IMR-90 (cell line): Measurements from ENCODE around the gene MBTPS1. TPM values are rescaled to one million over a fixed set of nuclear protein-coding genes. Genes with fewer than 3 reads are reported as not detected.

ENCODE experiments used
- ATAC-seq: fragments of 200-7000 bp; cut with Tn5 transposase; 2 replicates; pipeline ENCODE4 v1.9.1; 2020; ENCODE audit warnings: low read depth, mild to moderate bottlenecking, moderate library complexity
- BruUV-seq: library from RNA; stranded (reverse); fragments of 400-500 nt; replicated peaks from 2 replicates; lab custom pipeline; 2021; lab: Mats Ljungman, UMichigan
- CTCF ChIA-PET: fragments of 300-600 bp; formaldehyde crosslinking; extraction: SDS; loops from one replicate; lab custom pipeline; 2021; ENCODE audit warnings: antibody characterized with exemption; lab: Yijun Ruan, JAX
- POLR2A ChIA-PET: fragments of 300-600 bp; sonication (Branson Sonifier 250); formaldehyde crosslinking; loops from one replicate; lab custom pipeline; 2022; ENCODE audit warnings: antibody characterized with exemption; ENCODE audit not compliant: unreplicated experiment; lab: Charles Lee
- DNase-seq: peaks from one replicate; pipeline ENCODE4 v3.0.0; 2013
- H2AFZ ChIP-seq: replicated peaks from 2 replicates; pipeline ENCODE3; 2013; ENCODE audit warnings: low read length, mild to moderate bottlenecking; ENCODE audit not compliant: poor library complexity
- H2AK5ac ChIP-seq: 2 replicates; pipeline ENCODE4 v1.6.1; 2013; ENCODE audit warnings: low read depth, low read length, inconsistent platforms
- H2AK9ac ChIP-seq: replicated peaks from 2 replicates; pipeline ENCODE3; 2013; ENCODE audit warnings: mild to moderate bottlenecking, low read depth, low read length, moderate library complexity; ENCODE audit not compliant: poor library complexity
- H2BK120ac ChIP-seq: 2 replicates; pipeline ENCODE4 v1.6.1; 2013; ENCODE audit warnings: low read depth, low read length, inconsistent platforms
- H2BK15ac ChIP-seq: 3 replicates; pipeline ENCODE4 v1.6.1; 2013; ENCODE audit warnings: low read depth, low read length, inconsistent platforms
- H2BK20ac ChIP-seq: 2 replicates; pipeline ENCODE4 v1.6.1; 2013; ENCODE audit warnings: low read depth, mild to moderate bottlenecking, inconsistent platforms, low read length, moderate library complexity
- H2BK5ac ChIP-seq: 2 replicates; pipeline ENCODE4 v1.6.1; 2013; ENCODE audit warnings: mild to moderate bottlenecking, low read depth, low read length, inconsistent platforms; ENCODE audit not compliant: poor library complexity, severe bottlenecking
- H3K14ac ChIP-seq: replicated peaks from 2 replicates; pipeline ENCODE4 v1.6.1; 2013; ENCODE audit warnings: low read depth, low read length, inconsistent platforms
- H3K18ac ChIP-seq: 2 replicates; pipeline ENCODE4 v1.6.1; 2013; ENCODE audit warnings: low read depth, low read length, control low read depth
- H3K23ac ChIP-seq: 2 replicates; pipeline ENCODE4 v1.6.1; 2013; ENCODE audit warnings: low read depth, low read length, inconsistent platforms
- H3K27ac ChIP-seq: 2 replicates; pipeline ENCODE4 v1.5.1; 2013; ENCODE audit warnings: mild to moderate bottlenecking, control low read depth, low read length; ENCODE audit not compliant: insufficient read depth
- H3K27me3 ChIP-seq: 2 replicates; pipeline ENCODE4 v1.6.1; 2013; ENCODE audit warnings: low read length; ENCODE audit not compliant: control insufficient read depth, insufficient read depth
- H3K36me3 ChIP-seq: 2 replicates; pipeline ENCODE4 v1.6.1; 2013; ENCODE audit warnings: low read length, mixed read lengths; ENCODE audit not compliant: control insufficient read depth, insufficient read depth
- H3K4ac ChIP-seq: 2 replicates; pipeline ENCODE4 v1.6.1; 2013; ENCODE audit warnings: low read depth, low read length, inconsistent platforms
- H3K4me1 ChIP-seq: 2 replicates; pipeline ENCODE4 v1.6.1; 2013; ENCODE audit warnings: low read length, mixed read lengths; ENCODE audit not compliant: control insufficient read depth, insufficient read depth
- H3K4me2 ChIP-seq: 2 replicates; pipeline ENCODE4 v1.6.1; 2013; ENCODE audit warnings: low read depth, mild to moderate bottlenecking, control low read depth, low read length, moderate library complexity
- H3K4me3 ChIP-seq: 2 replicates; pipeline ENCODE4 v1.5.1; 2013; ENCODE audit warnings: low read depth, mild to moderate bottlenecking, control low read depth, low read length, moderate library complexity; ENCODE audit not compliant: insufficient read depth
- H3K56ac ChIP-seq: 2 replicates; pipeline ENCODE4 v1.6.1; 2013; ENCODE audit warnings: low read length, inconsistent platforms; ENCODE audit not compliant: insufficient read depth; ENCODE audit errors: extremely low read depth
- H3K79me1 ChIP-seq, 2 experiments: 2 replicates each; pipeline ENCODE4 v1.6.1; 2013; ENCODE audit warnings: low read length in 2 of 2, inconsistent platforms in 1 of 2, low read depth in 1 of 2
- H3K9ac ChIP-seq: 2 replicates; pipeline ENCODE4 v1.6.1; 2013; ENCODE audit warnings: low read depth, low read length, control low read depth
- H3K9me1 ChIP-seq: 2 replicates; pipeline ENCODE4 v1.6.1; 2013; ENCODE audit warnings: low read length, inconsistent platforms; ENCODE audit not compliant: insufficient read depth
- H3K9me3 ChIP-seq: 2 replicates; pipeline ENCODE4 v1.6.1; 2013; ENCODE audit warnings: low read length; ENCODE audit not compliant: control insufficient read depth, insufficient read depth
- H4K20me1 ChIP-seq: 2 replicates; pipeline ENCODE4 v1.6.1; 2013; ENCODE audit warnings: low read length, inconsistent platforms; ENCODE audit not compliant: insufficient read depth
- H4K5ac ChIP-seq: 2 replicates; pipeline ENCODE4 v1.6.1; 2013; ENCODE audit warnings: mild to moderate bottlenecking, low read depth, low read length, control low read depth
- H4K8ac ChIP-seq, 2 experiments: 2 replicates each; pipeline ENCODE4 v1.6.1; 2013; ENCODE audit warnings: low read depth in 2 of 2, low read length in 2 of 2, control low read depth in 1 of 2, inconsistent platforms in 1 of 2
- H4K91ac ChIP-seq: 2 replicates; pipeline ENCODE4 v1.6.1; 2013; ENCODE audit warnings: low read depth, low read length, inconsistent platforms; ENCODE audit not compliant: insufficient read depth
- BHLHE40 ChIP-seq: fragments of 150-350 bp; IDR thresholded peaks from 2 replicates; pipeline ENCODE4 v1.6.1; 2016; ENCODE audit warnings: mild to moderate bottlenecking, low read depth, low read length
- CEBPB ChIP-seq: IDR thresholded peaks from 2 replicates; pipeline ENCODE4 v1.6.1; 2012; ENCODE audit warnings: low read depth, low read length, improper control_type of control experiment
- CHD1 ChIP-seq: IDR thresholded peaks from 2 replicates; pipeline ENCODE4 v1.6.1; 2012; ENCODE audit warnings: low read depth, low read length, improper control_type of control experiment
- CTCF ChIP-seq: conservative IDR thresholded peaks from 2 replicates; pipeline ENCODE4 v1.5.1; 2012; ENCODE audit warnings: mild to moderate bottlenecking, low read depth, low read length, improper control_type of control experiment
- ELK1 ChIP-seq: fragments of 150-350 bp; IDR thresholded peaks from 2 replicates; pipeline ENCODE4 v1.6.1; 2016; ENCODE audit warnings: low read depth, mild to moderate bottlenecking, low read length, moderate library complexity, borderline replicate concordance
- FOS ChIP-seq: fragments of 150-350 bp; IDR thresholded peaks from 2 replicates; pipeline ENCODE4 v1.6.1; 2016; ENCODE audit warnings: low read depth, low read length
- MAFK ChIP-seq: IDR thresholded peaks from 2 replicates; pipeline ENCODE4 v1.6.1; 2012; ENCODE audit warnings: low read depth, low read length, improper control_type of control experiment
- MAZ ChIP-seq: IDR thresholded peaks from 2 replicates; pipeline ENCODE4 v1.6.1; 2012; ENCODE audit warnings: low read depth, mild to moderate bottlenecking, low read length, improper control_type of control experiment, moderate library complexity, borderline replicate concordance
- MXI1 ChIP-seq: IDR thresholded peaks from 2 replicates; pipeline ENCODE4 v1.6.1; 2012; ENCODE audit warnings: low read depth, mild to moderate bottlenecking, low read length, moderate library complexity, borderline replicate concordance
- NFE2L2 ChIP-seq: fragments of 150-350 bp; IDR thresholded peaks from 2 replicates; pipeline ENCODE4 v1.6.1; 2016; ENCODE audit warnings: low read depth, mild to moderate bottlenecking, low read length
- POLR2A ChIP-seq: IDR thresholded peaks from 2 replicates; pipeline ENCODE4 v1.6.1; 2012; ENCODE audit warnings: mild to moderate bottlenecking, low read depth, low read length
- RAD21 ChIP-seq: IDR thresholded peaks from 2 replicates; pipeline ENCODE4 v1.6.1; 2012; ENCODE audit warnings: low read length, improper control_type of control experiment
- RCOR1 ChIP-seq: IDR thresholded peaks from 2 replicates; pipeline ENCODE4 v1.6.1; 2012; ENCODE audit warnings: mild to moderate bottlenecking, low read length, improper control_type of control experiment; ENCODE audit not compliant: insufficient replicate concordance
- RFX5 ChIP-seq: IDR thresholded peaks from 2 replicates; pipeline ENCODE4 v1.8.0; 2012; ENCODE audit warnings: low read depth, mild to moderate bottlenecking, low read length, moderate library complexity
- SMC3 ChIP-seq: fragments of 150-350 bp; IDR thresholded peaks from 2 replicates; pipeline ENCODE4 v1.6.1; 2016; ENCODE audit warnings: low read depth, mild to moderate bottlenecking, antibody characterized with exemption, low read length, moderate library complexity
- USF2 ChIP-seq: fragments of 150-350 bp; IDR thresholded peaks from 2 replicates; pipeline ENCODE4 v1.6.1; 2017; ENCODE audit warnings: mild to moderate bottlenecking, antibody characterized with exemption, low read length, low read depth
- WGBS, 2 experiments: methylation state at CpG; one replicate each; pipeline versions ENCODE4 v1.1.5 to v1.1.7; 2013; ENCODE audit warnings: missing lambda C conversion rate in 2 of 2; ENCODE audit not compliant: insufficient read length in 1 of 2; ENCODE audit errors: extremely low coverage in 2 of 2; 5-methylcytosine and 5-hydroxymethylcytosine counted together
- dilution Hi-C: fragments of 300-500 bp; cut with HindIII; formaldehyde crosslinking; loops from one replicate; pipeline ENCODE4 v1.14.3; 2018; ENCODE audit warnings: low sequenced_read_pairs; ENCODE audit not compliant: unreplicated experiment
- in situ Hi-C: fragments of 300-500 bp; cut with MboI; formaldehyde crosslinking; loops from 3 replicates; pipeline ENCODE4 v1.14.3; 2019; ENCODE audit warnings: low sequenced_read_pairs, inconsistent platforms, mixed read lengths
- intact Hi-C: fragments of 100-400 bp; cut with micrococcal nuclease; formaldehyde crosslinking; loops from 2 replicates; pipeline ENCODE4 v1.10.0; 2022
- polyA plus RNA-seq, 3 experiments: library from polyadenylated mRNA; depleted of rRNA; stranded (reverse); fragments of >200 nt; gene quantifications; 2 replicates each; pipeline ENCODE4 v1.2.3, GENCODE V29; 2012; ENCODE audit warnings: low replicate concordance in 1 of 3
- total RNA-seq: library from RNA; depleted of rRNA; stranded (reverse); fragments of >200 nt; gene quantifications from 2 replicates; pipeline ENCODE4 v1.2.3, GENCODE V29; 2012

The MBTPS1 gene
- total and polyA plus RNA-seq, 2 of the 4 experiments (the other 2 are of a cell fraction): 59.0 to 70.4 TPM

- Histone ChIP-seq H3K4ac (no peak overlapping the region), H2AK5ac (no peak overlapping the region), H3K36me3 (no peaks in the 10 kb centered on the region), H3K14ac (no peak overlapping the region), H2BK120ac (no peak overlapping the region), H2BK15ac (no peak overlapping the region), H3K9me1 (no peaks in the 10 kb centered on the region), H3K9ac (no peak overlapping the region), H4K8ac (no peak overlapping the region), H2AFZ (no peak overlapping the region), H3K4me3 (no peak overlapping the region), H3K23ac (no peak overlapping the region), H3K79me1 (no peaks in the 10 kb centered on the region), H4K91ac (no peak overlapping the region), H3K4me1 (0 out of 2 replicates have a peak, but pooled peaks cover 2% of the 10 kb centered on the region), H3K4me2 (no peak overlapping the region), H2AK9ac (no peak overlapping the region), H2BK5ac (no peak overlapping the region), H4K20me1 (no peaks in the 10 kb centered on the region), H3K9me3 (peaks cover 13% of the 10 kb centered on the region), H3K27ac (no peak overlapping the region), H4K5ac (no peak overlapping the region), H3K27me3 (peaks cover 29% of the 10 kb centered on the region), H3K56ac (no peak overlapping the region), H3K18ac (no peak overlapping the region), H2BK20ac (no peak overlapping the region)
- intact Hi-C loops: no loop called here
- no peak for TF ChIP-seq FOS
- TF ChIP-seq MAZ: no peak; the same call in 1 of the 2 replicates
- TF ChIP-seq NFE2L2: no peak
- no peak for TF ChIP-seq CEBPB
- TF ChIP-seq USF2: no peak
- TF ChIP-seq ELK1: no peak
- TF ChIP-seq POLR2A: no peak
- no peak for TF ChIP-seq MAFK
- TF ChIP-seq BHLHE40: no peak
- TF ChIP-seq CTCF: no peak
- no peak for TF ChIP-seq MXI1
- TF ChIP-seq SMC3: no peak
- no peak for TF ChIP-seq RCOR1
- no peak for TF ChIP-seq CHD1
- no peak for TF ChIP-seq RAD21
- no peak for TF ChIP-seq RFX5
- no peak for ATAC-seq
- WGBS, 2 experiments: no CpG with 5 or more reads among the region's 4 CpGs
- DNase-seq: no peak
- BruUV-seq: no TSS peak
- ChIA-PET CTCF (no interaction called here), POLR2A (no interaction called here)
- in situ Hi-C loops: no loop called here
- dilution Hi-C loops: no loop called here
Measured at GRCh38 chr16:84018710-84019109, 98.0 kb downstream of the MBTPS1 start.
